Mucosa of descending colon (tissue), 3 donors: ENCODE data around the gene ZFC3H1. TPM values are rescaled to one million over a fixed set of nuclear protein-coding genes. Genes with fewer than 3 reads are reported as not detected.
"Not testable (repeated sequence)": the region's sequence is repeated elsewhere in the genome, so short reads cannot be mapped to it uniquely, and the experiment has no call there.

ENCODE experiments used
- ATAC-seq: fragments of 200-7000 bp; cut with Tn5 transposase; one replicate; pipeline ENCODE4 v1.9.1; 2020; ENCODE audit warnings: mild to moderate bottlenecking, moderate library complexity
- DNase-seq, 3 donors: peaks; one replicate each; pipeline ENCODE4 v3.0.0-alpha.2; 2020
- H3K36me3 ChIP-seq: fragments of 200-600 bp; one replicate; pipeline ENCODE4 v1.8.0; 2021; ENCODE audit warnings: low read depth, mild to moderate bottlenecking
- H3K4me1 ChIP-seq: fragments of 200-600 bp; one replicate; pipeline ENCODE4 v1.8.0; 2021; ENCODE audit warnings: low read depth, mild to moderate bottlenecking
- H3K4me3 ChIP-seq: fragments of 200-600 bp; one replicate; pipeline ENCODE4 v1.8.0; 2021; ENCODE audit warnings: mild to moderate bottlenecking
- H3K9me3 ChIP-seq: fragments of 200-600 bp; one replicate; pipeline ENCODE4 v1.8.0; 2021; ENCODE audit warnings: mild to moderate bottlenecking
- intact Hi-C, 2 donors: fragments of 100-400 bp; cut with DNase I in 1 of 2; cut with micrococcal nuclease in 1 of 2; formaldehyde crosslinking; loops; one replicate each; pipeline versions ENCODE4 v1.11.0 to v1.11.1; 2022; cut with DNase I, micrococcal nuclease
- total RNA-seq, 3 donors: library from RNA; stranded (reverse); fragmentation: NEBNext Ultra II Directional in 2 of 3; extraction: Animal tissue kit (Norgen Biotek cat#: 25700) in 2 of 3; gene quantifications; one replicate each; pipeline versions ENCODE4 v1.2.1 to v1.2.4, GENCODE V29; 2021 to 2023
- TF ChIP-seq, protein P1 (sequence below): fragments of 200-600 bp; IDR thresholded peaks from one replicate; pipeline ENCODE4 v1.8.0; 2022; ENCODE audit warnings: antibody characterized with exemption, mild to moderate bottlenecking
- donor health status: DM: no; HTN: no; CAD: no; lungs with moderate emphysema.
- donor health status: DM: no; HTN: no; CAD: no.
- donor health status: DM: no; HTN: yes; CAD: no.

The ZFC3H1 gene
- total RNA-seq, 3 donors from 2014 or later = 49.0 to 64.1 (median 57.0) TPM

DNA sequence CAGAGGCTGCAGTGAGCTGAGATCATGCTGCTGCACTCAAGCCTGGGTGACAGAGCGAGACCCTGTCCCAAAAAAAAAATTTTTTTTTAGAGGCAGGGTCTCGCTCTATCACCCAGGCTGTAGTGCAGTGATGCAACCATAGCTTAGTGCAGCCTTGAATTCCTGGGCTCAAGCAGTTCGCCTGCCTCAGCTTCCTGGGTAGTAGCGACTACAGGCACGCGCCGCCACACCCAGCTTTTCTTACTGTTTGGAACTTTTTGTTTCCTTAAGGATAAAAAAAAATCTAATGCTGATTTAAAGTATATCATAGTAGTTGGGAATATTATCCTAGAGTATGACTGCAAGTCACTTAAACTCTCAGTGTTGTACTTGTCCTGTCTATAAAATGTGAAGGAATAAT, 29.5 kb upstream of the ZFC3H1 start:
- TF ChIP-seq, protein P1, sequence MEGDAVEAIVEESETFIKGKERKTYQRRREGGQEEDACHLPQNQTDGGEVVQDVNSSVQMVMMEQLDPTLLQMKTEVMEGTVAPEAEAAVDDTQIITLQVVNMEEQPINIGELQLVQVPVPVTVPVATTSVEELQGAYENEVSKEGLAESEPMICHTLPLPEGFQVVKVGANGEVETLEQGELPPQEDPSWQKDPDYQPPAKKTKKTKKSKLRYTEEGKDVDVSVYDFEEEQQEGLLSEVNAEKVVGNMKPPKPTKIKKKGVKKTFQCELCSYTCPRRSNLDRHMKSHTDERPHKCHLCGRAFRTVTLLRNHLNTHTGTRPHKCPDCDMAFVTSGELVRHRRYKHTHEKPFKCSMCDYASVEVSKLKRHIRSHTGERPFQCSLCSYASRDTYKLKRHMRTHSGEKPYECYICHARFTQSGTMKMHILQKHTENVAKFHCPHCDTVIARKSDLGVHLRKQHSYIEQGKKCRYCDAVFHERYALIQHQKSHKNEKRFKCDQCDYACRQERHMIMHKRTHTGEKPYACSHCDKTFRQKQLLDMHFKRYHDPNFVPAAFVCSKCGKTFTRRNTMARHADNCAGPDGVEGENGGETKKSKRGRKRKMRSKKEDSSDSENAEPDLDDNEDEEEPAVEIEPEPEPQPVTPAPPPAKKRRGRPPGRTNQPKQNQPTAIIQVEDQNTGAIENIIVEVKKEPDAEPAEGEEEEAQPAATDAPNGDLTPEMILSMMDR = no peak
- Histone ChIP-seq H3K4me1 (peaks cover 29% of the 10 kb centered on the region), H3K36me3 (no peaks in the 10 kb centered on the region), H3K4me3 (no peak overlapping the region), H3K9me3 (no peaks in the 10 kb centered on the region)
- DNase-seq (peak; percentile 59 to 78 (median 64)), ATAC-seq (peak; percentile 64)
- intact Hi-C loops = loop anchor here in 1 of 2 donors (10.0 kb wide), 1 partner anchor 52 kb away; no protein-coding TSS in a partner anchor

DNA sequence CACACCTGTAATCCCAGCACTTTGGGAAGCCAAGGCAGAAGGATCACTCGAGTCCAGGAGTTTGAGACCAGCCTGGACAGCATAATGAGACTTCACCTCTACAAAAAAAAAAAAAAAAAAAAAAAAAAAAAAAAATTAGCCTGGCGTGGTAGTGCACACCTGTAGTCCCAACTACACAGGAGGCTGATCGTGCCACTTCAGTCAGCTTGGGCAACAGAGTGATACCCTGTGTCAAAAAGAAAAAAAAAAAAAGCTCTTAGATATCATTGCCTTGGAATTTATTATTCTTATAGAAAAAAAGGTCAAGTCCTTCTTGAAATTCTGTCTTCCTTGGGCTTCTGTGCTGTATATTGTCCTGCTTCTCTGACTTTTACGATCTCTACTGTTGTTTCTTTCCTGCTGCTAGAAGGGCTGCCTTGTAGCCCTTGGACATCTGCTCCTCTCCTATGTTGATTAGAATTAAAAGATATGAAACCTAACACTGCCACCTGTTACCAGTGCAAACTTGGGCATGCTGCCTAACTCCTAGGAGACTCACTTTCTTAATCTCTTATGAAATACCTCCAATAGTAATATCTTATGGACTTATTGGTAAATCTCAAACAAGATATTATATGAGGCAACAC, 28.0 kb upstream of the ZFC3H1 start:
- Histone ChIP-seq H3K36me3 (no peaks in the 10 kb centered on the region), H3K9me3 (no peaks in the 10 kb centered on the region), H3K4me3 (no peak overlapping the region), H3K4me1 (peaks cover 29% of the 10 kb centered on the region)
- DNase-seq (peak in 1 of 3 donors; percentile 43), ATAC-seq (peak; percentile 47)
- TF ChIP-seq, protein P1 = no peak
- intact Hi-C loops = loop anchor here in 1 of 2 donors (10.0 kb wide), 1 partner anchor 53 kb away; no protein-coding TSS in a partner anchor

DNA sequence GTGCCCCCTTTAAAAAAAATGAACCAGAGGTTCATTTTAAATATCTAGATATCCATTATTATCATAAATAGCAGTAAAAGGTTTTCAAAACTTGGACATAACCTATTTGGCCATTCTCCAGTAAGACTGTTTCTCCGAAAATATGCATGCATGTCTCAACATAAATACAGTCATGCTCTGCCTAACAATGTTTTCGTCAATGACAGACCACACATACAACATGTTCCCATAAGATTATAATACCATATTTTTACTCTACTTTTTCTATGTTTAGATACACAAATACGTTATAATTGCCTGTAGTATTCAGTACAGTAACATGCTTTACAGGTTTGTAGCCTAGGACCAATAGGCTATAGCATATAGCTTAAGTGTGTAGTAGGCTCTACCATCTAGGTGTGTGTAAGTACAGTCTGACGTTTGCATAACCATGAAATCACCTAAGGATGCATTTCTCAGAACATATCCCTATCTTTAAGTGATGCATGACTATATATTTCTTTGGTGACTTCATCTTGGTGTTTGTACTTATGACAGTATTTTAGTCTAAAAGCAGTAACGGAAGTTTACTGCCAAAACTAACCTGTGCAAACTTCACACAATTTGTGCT, 25.4 kb upstream of the ZFC3H1 start:
- peaks cover 11% of the 10 kb centered on the region for H3K4me1 ChIP-seq
- no peaks in the 10 kb centered on the region for H3K9me3 ChIP-seq
- DNase-seq (no peak), ATAC-seq (no peak)
- no peaks in the 10 kb centered on the region for H3K36me3 ChIP-seq
- intact Hi-C loops = no loop called here
- no peak overlapping the region for H3K4me3 ChIP-seq
- TF ChIP-seq, protein P1 = no peak

DNA sequence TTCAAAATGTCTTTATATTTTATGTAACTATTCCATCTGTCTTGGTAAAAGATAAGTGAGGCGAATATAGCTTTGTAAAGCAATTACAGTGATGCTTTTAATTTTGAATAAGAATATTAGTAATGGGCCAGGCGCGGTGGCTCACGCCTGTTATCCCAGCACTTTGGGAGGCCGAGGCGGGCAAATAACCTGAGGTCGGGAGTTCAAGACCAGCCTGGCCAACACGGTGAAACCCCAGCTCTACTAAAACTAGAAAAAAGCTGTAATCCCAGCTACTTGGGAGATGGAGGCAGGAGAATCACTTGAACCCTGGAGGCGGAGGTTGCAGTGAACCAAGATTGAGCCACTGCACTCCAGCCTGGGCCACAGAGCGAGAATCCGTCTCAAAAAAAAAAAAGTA, 23.5 kb upstream of the ZFC3H1 start:
- H3K36me3 ChIP-seq, intact Hi-C loops, H3K4me1 ChIP-seq, H3K4me3 ChIP-seq, H3K9me3 ChIP-seq, ATAC-seq: not testable (repeated sequence)
- peak in 2 of 3 donors; percentile 16 to 44 for DNase-seq

DNA sequence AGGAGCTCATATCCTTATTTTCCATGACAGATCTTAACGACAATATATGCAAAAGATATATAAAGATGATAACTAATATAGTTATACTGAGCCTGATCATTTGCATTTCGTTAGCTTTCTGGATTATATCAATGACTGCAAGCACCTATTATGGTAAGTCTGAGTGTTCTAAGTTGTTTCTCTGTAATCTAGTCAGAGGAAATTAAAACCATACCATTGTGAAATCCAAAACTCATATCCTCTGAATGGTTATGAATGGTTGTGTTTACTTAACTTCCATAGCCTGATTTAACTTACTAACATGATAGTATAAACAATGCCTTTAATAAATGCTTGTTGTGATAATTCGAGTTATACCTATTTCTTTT, 23.0 kb upstream of the ZFC3H1 start:
- no peak for DNase-seq
- Histone ChIP-seq H3K4me3 (peak overlapping the region; percentile 52), H3K4me1 (no peaks in the 10 kb centered on the region), H3K9me3 (no peaks in the 10 kb centered on the region), H3K36me3 (no peaks in the 10 kb centered on the region)
- no peak for ATAC-seq
- TF ChIP-seq, protein P1 = no peak
- intact Hi-C loops = no loop called here

DNA sequence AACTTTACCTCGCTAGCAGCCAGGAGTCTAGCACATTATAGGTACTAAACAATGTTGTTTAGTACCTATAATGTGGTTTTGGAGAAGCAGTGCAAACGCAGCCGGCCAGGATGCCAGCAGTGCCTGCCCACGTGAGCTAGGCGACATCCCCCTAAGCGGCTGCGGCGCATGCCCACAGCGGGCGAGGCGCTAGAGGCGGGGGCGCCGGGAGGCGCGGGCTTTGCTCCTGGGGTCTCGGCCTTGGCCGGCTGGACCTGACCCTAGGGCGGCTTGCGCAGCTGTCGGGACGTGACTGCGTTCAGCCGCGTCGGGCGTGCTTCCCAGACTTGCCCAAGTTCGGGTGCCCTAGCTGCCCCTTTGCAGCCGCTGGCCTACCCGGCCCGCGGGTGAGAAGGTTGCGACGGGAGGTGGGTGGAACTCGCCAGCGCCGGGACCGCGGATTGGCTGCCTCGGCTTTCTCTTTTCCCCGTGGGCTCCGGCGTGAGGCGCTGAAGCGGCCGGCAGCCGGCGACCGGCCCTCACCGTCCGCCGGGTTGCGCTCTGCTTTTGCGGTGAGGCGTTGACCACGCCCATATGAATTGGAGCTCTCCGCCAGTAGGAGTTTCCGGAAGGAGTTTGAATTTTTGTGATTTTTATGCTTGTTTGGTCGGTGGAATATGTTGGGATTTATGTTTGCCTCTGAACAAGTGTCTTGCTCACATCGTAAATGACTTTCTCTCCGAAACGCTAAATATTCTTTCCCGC, 22.4 kb upstream of the ZFC3H1 start, which contains the start of gene TMEM19:
Gene TMEM19 (plus strand): TSS at position 169 of the 744 bp plus-strand sequence. CDS start 599 bp downstream, outside the sequence.
- Histone ChIP-seq H3K36me3 (no peaks in the 10 kb centered on the region), H3K4me3 (peak within 1 kb of the TSS; percentile 52), H3K9me3 (no peaks in the 10 kb centered on the region), H3K4me1 (no peaks in the 10 kb centered on the region)
- DNase-seq = peak; percentile 90 to 95 (median 93)
- TF ChIP-seq, protein P1 = no peak
- intact Hi-C loops = no loop called here
- peak; percentile 96 for ATAC-seq
